Mucosa of rectum (tissue), 2 donors: ENCODE results near the gene TFR2.
A peak's percentile ranks its signal among the peaks of the same experiment; 100 is the strongest.

Experiments
- H3K27ac ChIP-seq, 2 donors: one replicate each; pipeline ENCODE4 v1.7.0; 2013; ENCODE audit warnings: inconsistent platforms in 2 of 2, low read depth in 2 of 2, low read length in 2 of 2
- H3K27me3 ChIP-seq, 2 donors: one replicate each; pipeline ENCODE4 v1.7.0; 2013; ENCODE audit warnings: low read length in 2 of 2; ENCODE audit not compliant: control insufficient read depth in 2 of 2, insufficient read depth in 2 of 2
- H3K36me3 ChIP-seq, 2 donors: one replicate each; pipeline ENCODE4 v1.7.0; 2013; ENCODE audit warnings: low read length in 2 of 2; ENCODE audit not compliant: control insufficient read depth in 2 of 2, insufficient read depth in 2 of 2
- H3K4me1 ChIP-seq, 2 donors: one replicate each; pipeline ENCODE4 v1.7.0; 2013; ENCODE audit warnings: low read length in 2 of 2, mild to moderate bottlenecking in 1 of 2; ENCODE audit not compliant: control insufficient read depth in 2 of 2, insufficient read depth in 2 of 2
- H3K4me3 ChIP-seq, 2 donors: one replicate each; pipeline ENCODE4 v1.7.0; 2013; ENCODE audit warnings: low read length in 2 of 2
- H3K9ac ChIP-seq, 2 donors: one replicate each; pipeline ENCODE4 v1.7.0; 2013; ENCODE audit warnings: low read length in 2 of 2, low read depth in 1 of 2, mild to moderate bottlenecking in 1 of 2
- H3K9me3 ChIP-seq, 2 donors: one replicate each; pipeline ENCODE4 v1.7.0; 2013; ENCODE audit warnings: low read length in 2 of 2; ENCODE audit not compliant: control insufficient read depth in 2 of 2
- donor health status: healthy.
- donor health status: Normal muscosa, but diverticular disease.

Gene TFR2

DNA sequence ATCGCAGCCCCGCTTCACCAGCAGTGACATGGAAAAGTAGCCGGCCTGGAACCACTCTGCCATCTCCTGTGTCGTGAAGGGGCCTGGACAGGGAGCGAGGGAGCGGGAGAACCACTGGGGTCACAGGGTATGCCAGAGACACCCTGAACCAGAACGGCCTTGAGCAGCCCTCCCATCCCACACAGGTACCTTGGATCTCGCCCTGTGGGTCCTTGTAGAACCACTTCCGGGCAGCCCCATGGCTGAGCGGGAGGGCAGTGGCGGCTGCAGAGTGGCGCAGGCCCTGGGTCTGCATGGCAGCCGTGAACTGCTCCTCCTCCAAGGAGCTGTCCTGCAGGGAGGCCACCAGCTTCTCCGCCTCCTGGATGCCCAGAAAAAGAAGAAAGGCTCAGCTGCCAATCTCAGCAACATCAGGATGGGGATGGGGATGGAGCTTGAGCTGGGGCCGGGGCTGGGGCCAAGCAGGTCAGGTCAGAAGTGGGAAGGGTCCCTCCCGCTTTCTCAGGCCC, 43.2 kb upstream of the TFR2 start:
- H3K36me3 ChIP-seq, result peaks cover 60 to 63% of the 10 kb centered on the region in 2 donors
- H3K27ac ChIP-seq, result no peak overlapping the region
- no peaks in the 10 kb centered on the region for H3K27me3 ChIP-seq
- H3K9me3 ChIP-seq, result no peaks in the 10 kb centered on the region
- no peak overlapping the region for H3K9ac ChIP-seq
- peaks cover 0 to 3% of the 10 kb centered on the region in 2 donors for H3K4me1 ChIP-seq
- no peak overlapping the region for H3K4me3 ChIP-seq

DNA sequence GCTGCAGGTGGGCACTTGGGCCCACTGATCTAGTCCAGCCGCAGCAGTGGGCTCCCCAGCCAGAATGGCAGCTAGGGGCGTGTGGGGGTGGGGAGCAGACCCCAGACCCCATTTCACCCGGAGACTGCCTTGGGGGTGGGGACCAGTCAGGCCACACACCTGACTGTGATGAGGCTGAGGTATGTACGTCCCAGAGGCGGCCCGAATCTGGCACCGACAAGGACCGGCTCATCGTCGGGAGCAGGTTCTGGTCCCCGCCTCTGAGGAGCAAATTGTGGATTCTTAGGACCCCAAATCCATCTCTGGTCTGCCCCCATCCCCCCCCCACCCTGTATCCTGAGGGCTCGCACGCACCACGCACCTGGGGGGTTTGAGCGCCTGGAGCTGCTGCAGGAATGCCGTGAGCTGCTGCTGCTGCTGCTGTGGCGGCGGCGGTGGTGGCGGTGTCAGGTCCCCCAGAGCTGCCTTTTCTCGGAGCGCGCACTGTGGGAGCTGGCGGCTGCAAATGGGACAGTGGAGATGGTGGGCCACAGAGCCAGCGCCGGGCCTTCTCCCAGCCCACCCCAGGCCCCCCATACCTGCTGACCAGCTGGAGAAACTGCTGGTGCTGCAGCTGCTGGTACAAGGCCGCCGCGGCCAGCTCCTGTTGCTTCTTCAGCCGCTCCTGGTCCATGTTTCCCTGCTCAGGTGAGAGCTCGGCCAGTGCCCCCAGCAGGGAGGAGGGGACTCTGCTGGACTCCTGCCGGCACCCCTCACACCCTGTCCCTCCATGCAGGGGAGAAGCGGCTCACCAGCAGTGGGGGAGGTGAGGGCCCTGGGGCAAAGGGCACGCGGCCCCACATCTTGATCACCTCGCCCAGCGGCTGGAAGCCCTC, 42.5 kb upstream of the TFR2 start:
- Histone ChIP-seq H3K9ac (no peak overlapping the region), H3K4me3 (no peak overlapping the region), H3K36me3 (peaks cover 57 to 65% of the 10 kb centered on the region in 2 donors), H3K9me3 (no peaks in the 10 kb centered on the region), H3K27ac (no peak overlapping the region), H3K27me3 (no peaks in the 10 kb centered on the region), H3K4me1 (peaks cover 0 to 9% of the 10 kb centered on the region in 2 donors)

GRCh38 chr7:100682991-100683658, 41.8 kb upstream of the TFR2 start:
- Histone ChIP-seq H3K27ac (no peak overlapping the region), H3K36me3 (peaks cover 58 to 62% of the 10 kb centered on the region in 2 donors), H3K9me3 (no peaks in the 10 kb centered on the region), H3K4me3 (no peak overlapping the region), H3K4me1 (peaks cover 0 to 14% of the 10 kb centered on the region in 2 donors), H3K9ac (no peak overlapping the region), H3K27me3 (no peaks in the 10 kb centered on the region)

- no peak overlapping the region for H3K9ac ChIP-seq
- peaks cover 61 to 64% of the 10 kb centered on the region in 2 donors for H3K36me3 ChIP-seq
- no peaks in the 10 kb centered on the region for H3K9me3 ChIP-seq
- no peak overlapping the region for H3K4me3 ChIP-seq
- no peak overlapping the region for H3K27ac ChIP-seq
- peaks cover 0 to 14% of the 10 kb centered on the region in 2 donors for H3K4me1 ChIP-seq
- no peaks in the 10 kb centered on the region for H3K27me3 ChIP-seq
Measured at GRCh38 chr7:100682228-100682741, 40.9 kb upstream of the TFR2 start.

GRCh38 chr7:100681491-100682227, 40.3 kb upstream of the TFR2 start:
- no peak overlapping the region for H3K4me3 ChIP-seq
- H3K27me3 ChIP-seq, result no peaks in the 10 kb centered on the region
- H3K4me1 ChIP-seq, result peaks cover 0 to 14% of the 10 kb centered on the region in 2 donors
- H3K9me3 ChIP-seq, result no peaks in the 10 kb centered on the region
- peaks cover 63 to 65% of the 10 kb centered on the region in 2 donors for H3K36me3 ChIP-seq
- no peak overlapping the region for H3K9ac ChIP-seq
- no peak overlapping the region for H3K27ac ChIP-seq

DNA sequence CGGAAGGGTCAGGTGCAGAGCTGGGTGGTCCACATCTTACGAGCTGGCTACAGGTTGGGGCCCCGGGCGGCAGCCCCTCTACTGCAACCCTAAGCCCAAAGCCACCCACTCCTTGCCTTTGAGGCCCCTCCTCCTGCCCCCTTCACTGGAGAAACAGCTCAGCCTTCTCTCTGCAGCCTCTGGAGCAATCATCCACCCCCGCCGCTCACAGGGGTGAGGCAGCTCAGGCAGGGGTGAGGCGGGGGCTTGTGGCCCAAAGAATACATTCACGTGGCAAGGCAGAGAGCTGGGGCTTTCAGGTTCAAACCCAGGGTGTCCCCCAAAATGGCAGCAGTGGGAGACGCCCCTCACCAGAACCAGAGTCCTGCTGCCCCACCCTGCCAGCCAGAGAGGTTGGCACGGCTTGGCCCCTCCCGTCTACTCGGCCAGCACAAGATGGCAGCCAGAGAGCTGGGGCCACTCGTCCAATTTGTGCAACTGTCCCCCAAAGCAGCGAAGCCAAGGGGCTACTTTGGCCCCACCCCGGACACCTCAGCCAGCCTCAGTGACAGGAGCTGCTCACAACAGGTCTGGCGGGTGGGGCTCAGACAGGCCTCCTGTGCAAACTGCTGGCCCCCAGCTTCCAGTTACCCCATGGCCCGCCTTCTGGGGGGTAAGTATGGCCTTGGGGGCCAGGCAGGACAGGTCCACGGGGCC, 39.4 kb upstream of the TFR2 start:
- Histone ChIP-seq H3K9ac (no peak overlapping the region), H3K9me3 (no peaks in the 10 kb centered on the region), H3K4me3 (no peak overlapping the region), H3K4me1 (peaks cover 3 to 17% of the 10 kb centered on the region in 2 donors), H3K36me3 (peaks cover 56 to 62% of the 10 kb centered on the region in 2 donors), H3K27me3 (no peaks in the 10 kb centered on the region), H3K27ac (no peak overlapping the region)

DNA sequence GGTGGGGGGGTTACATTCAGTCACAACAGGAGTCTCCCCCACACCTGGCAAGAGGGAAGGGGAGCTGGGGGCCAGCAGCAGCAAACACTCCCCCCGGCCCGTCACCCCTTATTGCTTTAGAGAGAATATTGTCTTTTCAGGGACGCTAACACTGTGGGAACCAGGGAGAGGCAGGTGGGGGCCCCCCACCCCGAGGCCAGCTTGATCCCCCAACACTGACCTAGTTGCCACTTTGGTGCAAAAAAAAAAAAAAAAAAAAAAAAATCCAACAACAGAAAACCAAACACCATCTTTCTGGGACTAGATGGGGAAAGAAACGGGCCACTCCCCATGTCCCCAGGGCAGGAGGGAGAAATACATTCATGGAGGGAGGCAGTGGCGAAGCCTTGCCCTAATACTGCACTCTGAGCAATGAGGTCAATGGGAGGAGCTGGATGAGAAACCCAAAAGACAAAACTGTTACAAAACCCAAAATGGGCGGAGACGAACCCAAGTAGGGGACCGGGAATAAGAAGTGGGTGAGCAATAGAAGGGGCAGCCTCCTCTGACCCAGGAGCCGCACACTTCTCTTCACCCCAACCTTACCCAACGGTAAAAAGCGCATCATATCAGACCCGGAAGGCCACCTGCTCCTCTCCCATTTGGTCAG, 38.7 kb upstream of the TFR2 start:
- peaks cover 49 to 56% of the 10 kb centered on the region in 2 donors for H3K36me3 ChIP-seq
- no peak overlapping the region for H3K27ac ChIP-seq

GRCh38 chr7:100679129-100679926, 38.0 kb upstream of the TFR2 start:
- Histone ChIP-seq H3K4me1 (peaks cover 3 to 17% of the 10 kb centered on the region in 2 donors), H3K9me3 (no peaks in the 10 kb centered on the region), H3K36me3 (peaks cover 44 to 50% of the 10 kb centered on the region in 2 donors), H3K27ac (peak overlapping the region in 1 of 2 donors; percentile 3), H3K9ac (peak overlapping the region in 1 of 2 donors; percentile 33), H3K27me3 (no peaks in the 10 kb centered on the region), H3K4me3 (no peak overlapping the region)

More for the DNA sequence above, 38.7 kb upstream of the TFR2 start:
- no peaks in the 10 kb centered on the region for H3K9me3 ChIP-seq
- no peak overlapping the region for H3K4me3 ChIP-seq
- no peak overlapping the region for H3K9ac ChIP-seq
- no peaks in the 10 kb centered on the region for H3K27me3 ChIP-seq
- peaks cover 3 to 17% of the 10 kb centered on the region in 2 donors for H3K4me1 ChIP-seq
